Astrocyte (in vitro differentiated cells and primary cell): ENCODE results near the gene CATSPERZ. TPM values are rescaled to one million over a fixed set of nuclear protein-coding genes. Genes with fewer than 3 reads are reported as not detected.

Experiments
- DNase-seq: peaks from one replicate; pipeline ENCODE4 v3.0.0-alpha.2; 2010; ENCODE audit warnings: low read depth
- FAIRE-seq: peaks from 2 replicates; lab custom pipeline; 2011; peaks lifted over from hg19 to GRCh38; lab: Jason Lieb, UNC
- H2AFZ ChIP-seq: 2 replicates; pipeline ENCODE4 v1.6.0; 2012; ENCODE audit warnings: low read depth, low read length, inconsistent platforms
- H3K27ac ChIP-seq: 2 replicates; pipeline ENCODE4 v1.5.1; 2011; ENCODE audit warnings: low read depth, low read length, inconsistent platforms
- H3K27me3 ChIP-seq: 2 replicates; pipeline ENCODE4 v1.6.0; 2011; ENCODE audit warnings: low read length, inconsistent platforms; ENCODE audit not compliant: insufficient read depth
- H3K36me3 ChIP-seq: 2 replicates; pipeline ENCODE4 v1.5.1; 2011; ENCODE audit warnings: low read length, inconsistent platforms; ENCODE audit not compliant: insufficient read depth
- H3K4me1 ChIP-seq: 2 replicates; pipeline ENCODE4 v1.5.1; 2011; ENCODE audit warnings: low read length, inconsistent platforms; ENCODE audit not compliant: insufficient read depth
- H3K4me2 ChIP-seq: 2 replicates; pipeline ENCODE4 v1.6.0; 2012; ENCODE audit warnings: low read length, inconsistent platforms
- H3K4me3 ChIP-seq: 2 replicates; pipeline ENCODE4 v1.5.1; 2011; ENCODE audit warnings: low read depth, mild to moderate bottlenecking, low read length, inconsistent platforms; ENCODE audit not compliant: insufficient read depth
- H3K79me2 ChIP-seq: 2 replicates; pipeline ENCODE4 v1.6.0; 2012; ENCODE audit warnings: mild to moderate bottlenecking, low read length, inconsistent platforms; ENCODE audit not compliant: insufficient read depth
- H3K9ac ChIP-seq: 2 replicates; pipeline ENCODE4 v1.6.0; 2012; ENCODE audit warnings: mild to moderate bottlenecking, low read length, inconsistent platforms
- H3K9me3 ChIP-seq: 2 replicates; pipeline ENCODE4 v1.5.1; 2012; ENCODE audit warnings: low read depth, mild to moderate bottlenecking, low read length, inconsistent platforms; ENCODE audit not compliant: insufficient read depth
- H4K20me1 ChIP-seq: 2 replicates; pipeline ENCODE4 v1.6.0; 2012; ENCODE audit warnings: low read length, inconsistent platforms; ENCODE audit not compliant: insufficient read depth
- H3K27ac Mint-ChIP-seq: one replicate; pipeline ENCODE4 v1.8.0; 2021; ENCODE audit warnings: mild to moderate bottlenecking, mixed read lengths; ENCODE audit not compliant: unreplicated experiment
- H3K27me3 Mint-ChIP-seq: one replicate; pipeline ENCODE4 v1.8.0; 2021; ENCODE audit warnings: low read depth, mixed read lengths; ENCODE audit not compliant: unreplicated experiment
- H3K36me3 Mint-ChIP-seq: one replicate; pipeline ENCODE4 v1.8.0; 2021; ENCODE audit warnings: low read depth, mixed read lengths; ENCODE audit not compliant: unreplicated experiment
- H3K4me1 Mint-ChIP-seq: one replicate; pipeline ENCODE4 v1.8.0; 2021; ENCODE audit warnings: low read depth, mixed read lengths; ENCODE audit not compliant: unreplicated experiment
- H3K4me3 Mint-ChIP-seq: one replicate; pipeline ENCODE4 v1.8.0; 2021; ENCODE audit warnings: mild to moderate bottlenecking, moderate library complexity, mixed read lengths; ENCODE audit not compliant: unreplicated experiment
- H3K9me3 Mint-ChIP-seq: one replicate; pipeline ENCODE4 v1.8.0; 2021; ENCODE audit warnings: mild to moderate bottlenecking, mixed read lengths; ENCODE audit not compliant: unreplicated experiment
- EZH2 ChIP-seq: IDR thresholded peaks from 2 replicates; pipeline ENCODE4 v1.6.1; 2012; ENCODE audit warnings: mild to moderate bottlenecking, low read length, inconsistent platforms; ENCODE audit not compliant: insufficient read depth
- total RNA-seq: library from RNA; stranded (reverse); gene quantifications from 2 replicates; pipeline ENCODE4 v1.2.1, GENCODE V29; 2021
- TF ChIP-seq, protein P1 (sequence below): IDR thresholded peaks from 2 replicates; pipeline ENCODE4 v1.5.1; 2011; ENCODE audit warnings: low read depth, mild to moderate bottlenecking, inconsistent platforms, low read length, moderate library complexity; ENCODE audit not compliant: insufficient read depth

Gene CATSPERZ
- total RNA-seq, 1 donor from 2014 or later, result not detected

DNA sequence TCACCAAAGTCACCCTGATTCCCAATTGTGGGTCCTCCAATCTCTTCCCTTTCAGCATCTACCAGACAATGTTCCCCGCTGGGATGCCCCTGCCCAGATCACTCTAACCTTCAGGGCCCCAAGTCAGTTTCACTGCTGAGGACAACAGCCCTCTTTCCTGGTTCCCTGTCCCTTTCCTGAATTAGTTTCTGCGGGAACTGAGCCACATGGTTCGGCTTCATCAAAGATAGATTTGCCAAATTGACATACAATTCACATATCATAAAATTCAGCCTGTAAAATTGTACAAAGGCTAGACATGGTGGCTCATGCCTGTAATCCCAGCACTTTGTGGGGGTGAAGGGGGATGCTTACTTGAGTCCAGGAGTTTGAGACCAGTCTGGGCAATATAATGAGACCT, 27.8 kb downstream of the CATSPERZ start:
- Histone ChIP-seq H3K9ac (no peak overlapping the region), H3K27ac (no peak overlapping the region), H2AFZ (no peak overlapping the region), H3K9me3 (no peaks in the 10 kb centered on the region), H3K36me3 (no peaks in the 10 kb centered on the region), H3K79me2 (no peaks in the 10 kb centered on the region), H3K4me2 (no peak overlapping the region), H4K20me1 (peaks cover 4% of the 10 kb centered on the region), H3K4me1 (peaks cover 12% of the 10 kb centered on the region), H3K4me3 (no peak overlapping the region), H3K27me3 (no peaks in the 10 kb centered on the region)
- no peak overlapping the region for H3K4me3 Mint-ChIP-seq
- peaks cover 10% of the 10 kb centered on the region for H3K4me1 Mint-ChIP-seq
- H3K27me3 Mint-ChIP-seq, result peaks cover 9% of the 10 kb centered on the region
- DNase-seq (no peak), FAIRE-seq (no peak)
- TF ChIP-seq, protein P1, sequence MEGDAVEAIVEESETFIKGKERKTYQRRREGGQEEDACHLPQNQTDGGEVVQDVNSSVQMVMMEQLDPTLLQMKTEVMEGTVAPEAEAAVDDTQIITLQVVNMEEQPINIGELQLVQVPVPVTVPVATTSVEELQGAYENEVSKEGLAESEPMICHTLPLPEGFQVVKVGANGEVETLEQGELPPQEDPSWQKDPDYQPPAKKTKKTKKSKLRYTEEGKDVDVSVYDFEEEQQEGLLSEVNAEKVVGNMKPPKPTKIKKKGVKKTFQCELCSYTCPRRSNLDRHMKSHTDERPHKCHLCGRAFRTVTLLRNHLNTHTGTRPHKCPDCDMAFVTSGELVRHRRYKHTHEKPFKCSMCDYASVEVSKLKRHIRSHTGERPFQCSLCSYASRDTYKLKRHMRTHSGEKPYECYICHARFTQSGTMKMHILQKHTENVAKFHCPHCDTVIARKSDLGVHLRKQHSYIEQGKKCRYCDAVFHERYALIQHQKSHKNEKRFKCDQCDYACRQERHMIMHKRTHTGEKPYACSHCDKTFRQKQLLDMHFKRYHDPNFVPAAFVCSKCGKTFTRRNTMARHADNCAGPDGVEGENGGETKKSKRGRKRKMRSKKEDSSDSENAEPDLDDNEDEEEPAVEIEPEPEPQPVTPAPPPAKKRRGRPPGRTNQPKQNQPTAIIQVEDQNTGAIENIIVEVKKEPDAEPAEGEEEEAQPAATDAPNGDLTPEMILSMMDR, result no peak
- TF ChIP-seq EZH2, result no peak
- H3K27ac Mint-ChIP-seq, result no peak overlapping the region
- H3K36me3 Mint-ChIP-seq, result peaks cover 3% of the 10 kb centered on the region
- H3K9me3 Mint-ChIP-seq, result peaks cover 2% of the 10 kb centered on the region

DNA sequence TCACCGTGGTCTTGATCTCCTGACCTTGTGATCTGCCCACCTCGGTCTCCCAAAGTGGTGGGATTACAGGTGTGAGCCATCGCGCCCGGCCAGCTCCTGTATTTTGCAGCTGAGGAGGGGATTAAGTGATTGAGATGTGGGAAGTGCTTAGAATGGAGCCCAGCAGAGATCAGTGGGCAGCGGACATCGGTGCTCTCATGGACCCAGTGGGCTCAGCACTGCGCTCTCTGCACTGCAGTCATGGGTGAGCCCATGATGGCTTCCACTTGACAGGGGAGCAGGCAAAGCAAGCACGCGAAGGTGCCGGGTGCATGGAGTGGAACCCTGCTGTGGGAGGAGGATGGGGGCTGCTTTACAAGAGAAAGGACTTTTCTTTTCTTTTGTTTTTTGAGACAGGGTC, 30.7 kb downstream of the CATSPERZ start:
- peaks cover 16% of the 10 kb centered on the region for H3K4me1 ChIP-seq
- no peak for DNase-seq
- H3K27me3 Mint-ChIP-seq, result peaks cover 9% of the 10 kb centered on the region

More for the DNA sequence above, 30.7 kb downstream of the CATSPERZ start:
- Histone ChIP-seq H3K79me2 (no peaks in the 10 kb centered on the region), H3K9ac (no peak overlapping the region), H2AFZ (no peak overlapping the region), H3K27me3 (no peaks in the 10 kb centered on the region), H3K4me3 (no peak overlapping the region), H3K27ac (no peak overlapping the region), H3K4me2 (no peak overlapping the region), H3K9me3 (no peaks in the 10 kb centered on the region), H4K20me1 (peaks cover 4% of the 10 kb centered on the region), H3K36me3 (no peaks in the 10 kb centered on the region)
- H3K27ac Mint-ChIP-seq, result no peak overlapping the region
- FAIRE-seq, result no peak
- H3K36me3 Mint-ChIP-seq, result peaks cover 2% of the 10 kb centered on the region
- H3K9me3 Mint-ChIP-seq, result peaks cover 2% of the 10 kb centered on the region
- H3K4me1 Mint-ChIP-seq, result peaks cover 11% of the 10 kb centered on the region
- H3K4me3 Mint-ChIP-seq, result no peak overlapping the region
- no peak for TF ChIP-seq EZH2
- TF ChIP-seq, protein P1, result no peak
